T-cell (primary cell): Measurements from ENCODE around the gene RAB23. TPM values are rescaled to one million over a fixed set of nuclear protein-coding genes. Genes with fewer than 3 reads are reported as not detected.

Source experiments
- ATAC-seq, 4 experiments: fragments of 200-7000 bp in 3 of 4; fragments of 150-1000 bp in 1 of 4; cut with Tn5 transposase; replicated peaks in 1 of 4; 1 replicate in 3 of 4; 2 replicates in 1 of 4; pipeline ENCODE4 v1.10.0; 2021; ENCODE audit warnings: moderate library complexity in 3 of 4, mild to moderate bottlenecking in 2 of 4, moderate number of reproducible peaks in 1 of 4
- CTCF ChIA-PET, 2 donors: fragments of 300-600 bp; sonication (Branson Sonifier 250); formaldehyde crosslinking; loops; one replicate each; lab custom pipeline; 2022; ENCODE audit warnings: antibody characterized with exemption in 2 of 2; lab: Charles Lee
- POLR2A ChIA-PET, 2 donors: fragments of 300-600 bp; sonication (Branson Sonifier 250); formaldehyde crosslinking; loops; one replicate each; lab custom pipeline; 2022; ENCODE audit warnings: antibody characterized with exemption in 2 of 2; lab: Charles Lee
- DNase-seq, 35 experiments: peaks; one replicate each; pipeline versions ENCODE4 v3.0.0 to v3.0.0-alpha.2; 2013 to 2023
- H3K27ac ChIP-seq: one replicate; pipeline ENCODE4 v1.5.1; 2013; ENCODE audit warnings: low read length
- H3K27me3 ChIP-seq, 2 experiments: replicated peaks in 1 of 2; 1 replicate in 1 of 2; 2 replicates in 1 of 2; pipeline versions ENCODE4 v1.6.1 to v1.7.0; 2013; ENCODE audit warnings: low read length in 1 of 2, mixed read lengths in 1 of 2; ENCODE audit not compliant: control insufficient read depth in 2 of 2, insufficient read depth in 2 of 2; ENCODE audit errors: extremely low read depth in 1 of 2
- H3K36me3 ChIP-seq, 2 donors: 1 replicate in 1 of 2; 2 replicates in 1 of 2; pipeline versions ENCODE4 v1.6.1 to v1.7.0; 2013; ENCODE audit warnings: low read length in 1 of 2; ENCODE audit not compliant: control insufficient read depth in 2 of 2, insufficient read depth in 1 of 2; ENCODE audit errors: extremely low read depth in 1 of 2
- H3K4me1 ChIP-seq, 2 experiments: 1 replicate in 1 of 2; 2 replicates in 1 of 2; pipeline versions ENCODE4 v1.6.1 to v1.7.0; 2013; ENCODE audit warnings: low read length in 2 of 2, mixed read lengths in 1 of 2; ENCODE audit not compliant: insufficient read depth in 2 of 2, control insufficient read depth in 1 of 2; ENCODE audit errors: extremely low read depth in 1 of 2
- H3K4me3 ChIP-seq, 2 donors: 1 replicate in 1 of 2; 2 replicates in 1 of 2; pipeline versions ENCODE4 v1.5.1 to v1.7.0; 2013; ENCODE audit warnings: mild to moderate bottlenecking in 2 of 2, low read length in 1 of 2, moderate library complexity in 1 of 2; ENCODE audit not compliant: control insufficient read depth in 1 of 2; ENCODE audit errors: extremely low read depth in 1 of 2
- H3K9me3 ChIP-seq: 2 replicates; pipeline ENCODE4 v1.7.0; 2013
- H3K27ac Mint-ChIP-seq, 2 donors: one replicate each; pipeline ENCODE4 v1.8.0; 2020 to 2021; ENCODE audit warnings: mild to moderate bottlenecking in 2 of 2, mixed read lengths in 2 of 2
- H3K27me3 Mint-ChIP-seq, 2 donors: one replicate each; pipeline ENCODE4 v1.8.0; 2021 to 2022; ENCODE audit warnings: mixed read lengths in 2 of 2
- H3K36me3 Mint-ChIP-seq: one replicate; pipeline ENCODE4 v1.8.0; 2021; ENCODE audit warnings: mixed read lengths
- H3K4me1 Mint-ChIP-seq, 3 donors: one replicate each; pipeline ENCODE4 v1.8.0; 2020 to 2022; ENCODE audit warnings: mixed read lengths in 3 of 3, mild to moderate bottlenecking in 1 of 3
- H3K4me3 Mint-ChIP-seq, 3 donors: one replicate each; pipeline ENCODE4 v1.8.0; 2020 to 2022; ENCODE audit warnings: mild to moderate bottlenecking in 3 of 3, mixed read lengths in 3 of 3, moderate library complexity in 3 of 3
- H3K9me3 Mint-ChIP-seq, 3 donors: one replicate each; pipeline ENCODE4 v1.8.0; 2020 to 2022; ENCODE audit warnings: mixed read lengths in 3 of 3
- WGBS: methylation state at CpG from one replicate; pipeline ENCODE4 v1.1.5; 2013; ENCODE audit warnings: missing lambda C conversion rate; ENCODE audit not compliant: insufficient coverage; 5-methylcytosine and 5-hydroxymethylcytosine counted together
- total RNA-seq, 35 experiments: library from RNA in 6 of 35; stranded (reverse) in 6 of 35; fragments of 120-200 nt in 1 of 35; gene quantifications; one replicate each; pipeline versions ENCODE4 v1.2.1 to v1.2.4 and lab custom pipeline; 2013 to 2026

The RAB23 gene
- total RNA-seq, 5 donors from 2014 or later (not counting 1 experiment from before 2014, with no cell fraction given): 0.23 to 1.6 (median 0.82) TPM

GRCh38 chr6:57183336-57183735 is 38.8 kb downstream of the RAB23 start:
- no peaks in the 10 kb centered on the region for H3K9me3 ChIP-seq
- no peak overlapping the region for H3K4me3 ChIP-seq
- WGBS: no CpG with 5 or more reads among the region's 2 CpGs
- Mint-ChIP-seq H3K27me3 (no peaks in the 10 kb centered on the region), H3K27ac (no peak overlapping the region), H3K36me3 (peaks cover 23% of the 10 kb centered on the region), H3K4me3 (no peak overlapping the region), H3K9me3 (no peaks in the 10 kb centered on the region), H3K4me1 (peaks cover 1 to 5% (median 2%) of the 10 kb centered on the region in 3 donors)
- POLR2A ChIA-PET: interaction anchor here in 1 of 2 donors (1.0 kb wide), 1 partner anchor 11 kb away, joined by 3 read pairs; the partner anchor contains the start of gene BAG2
- DNase-seq (no peak), ATAC-seq (no peak)
- H3K4me1 ChIP-seq: no peaks in the 10 kb centered on the region
- peaks cover 0 to 16% of the 10 kb centered on the region in 2 donors for H3K36me3 ChIP-seq
- CTCF ChIA-PET: interaction anchor here (0.6 to 0.7 kb wide), 3 partner anchors 15 to 280 kb away, joined by 3 to 4 read pairs (median 4); no protein-coding TSS in a partner anchor
- H3K27me3 ChIP-seq: no peaks in the 10 kb centered on the region
- no peak overlapping the region for H3K27ac ChIP-seq

DNA sequence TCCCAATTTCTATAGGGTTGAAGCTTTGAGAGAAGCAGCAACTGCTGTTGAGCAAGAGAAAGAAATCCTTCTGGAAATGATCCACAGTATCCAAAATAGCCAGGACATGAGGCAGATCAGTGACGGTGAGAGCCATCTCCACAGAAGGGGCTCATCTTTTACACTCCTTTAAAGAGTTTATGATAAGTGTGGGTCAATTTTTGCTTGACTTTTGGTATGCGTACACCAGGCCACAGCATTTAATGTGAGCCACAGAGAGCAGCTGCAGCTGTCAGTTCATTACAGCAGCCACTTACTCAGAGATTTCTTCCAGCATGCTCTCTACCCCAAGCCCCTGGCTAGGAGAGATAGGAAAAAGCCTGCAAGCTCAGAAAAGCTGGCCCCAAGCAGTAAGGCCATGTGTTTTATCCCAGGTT is 40.1 kb downstream of the RAB23 start:
- ChIA-PET CTCF (no interaction called here), POLR2A (interaction anchor here in 1 of 2 donors (0.6 kb wide), 1 partner anchor 79 kb away, joined by 3 read pairs; no protein-coding TSS in a partner anchor)
- H3K4me1 ChIP-seq: no peaks in the 10 kb centered on the region
- H3K4me3 Mint-ChIP-seq: no peak overlapping the region
- WGBS: 100% methylated on average over 1 of the region's 2 CpGs
- no peak overlapping the region for H3K27ac Mint-ChIP-seq
- no peak for ATAC-seq
- H3K4me1 Mint-ChIP-seq: peaks cover 0 to 13% (median 5%) of the 10 kb centered on the region in 3 donors
- no peak for DNase-seq
- peaks cover 23% of the 10 kb centered on the region for H3K36me3 Mint-ChIP-seq
- no peaks in the 10 kb centered on the region for H3K9me3 Mint-ChIP-seq
- no peak overlapping the region for H3K4me3 ChIP-seq
- no peaks in the 10 kb centered on the region for H3K27me3 ChIP-seq
- no peaks in the 10 kb centered on the region for H3K27me3 Mint-ChIP-seq
- H3K9me3 ChIP-seq: no peaks in the 10 kb centered on the region
- H3K36me3 ChIP-seq: peaks cover 0 to 16% of the 10 kb centered on the region in 2 donors
- H3K27ac ChIP-seq: no peak overlapping the region

DNA sequence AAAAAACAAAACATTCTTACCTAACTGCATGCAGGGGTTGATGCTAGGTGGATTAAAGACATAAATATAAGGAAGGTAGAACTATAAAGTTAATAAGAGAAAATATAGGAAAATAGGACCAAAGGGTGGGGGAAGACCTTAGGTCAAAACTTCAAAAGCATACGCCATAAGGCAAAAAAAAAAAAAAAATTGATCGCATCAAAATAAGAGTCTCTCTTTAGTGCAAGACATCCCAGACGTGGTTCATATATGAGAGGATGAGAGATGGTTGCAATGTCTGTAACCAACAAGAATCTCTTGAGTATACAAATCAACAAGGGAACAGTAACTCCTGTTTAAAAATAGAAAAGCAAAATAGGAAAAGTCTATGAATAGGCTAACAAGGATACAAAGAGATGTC is 41.5 kb downstream of the RAB23 start:
- no CpG with 5 or more reads among the region's 3 CpGs for WGBS
- ATAC-seq (no peak), DNase-seq (no peak)
- H3K36me3 ChIP-seq: peaks cover 0 to 16% of the 10 kb centered on the region in 2 donors
- H3K9me3 Mint-ChIP-seq: no peaks in the 10 kb centered on the region
- no peak overlapping the region for H3K4me3 ChIP-seq
- peak overlapping the region in 1 of 2 donors; percentile 19 for H3K27ac Mint-ChIP-seq
- peaks cover 18% of the 10 kb centered on the region for H3K36me3 Mint-ChIP-seq
- H3K27me3 ChIP-seq: no peaks in the 10 kb centered on the region
- ChIA-PET CTCF (no interaction called here), POLR2A (no interaction called here)
- H3K9me3 ChIP-seq: no peaks in the 10 kb centered on the region
- H3K27me3 Mint-ChIP-seq: no peaks in the 10 kb centered on the region
- H3K4me1 Mint-ChIP-seq: peaks cover 2 to 24% (median 14%) of the 10 kb centered on the region in 3 donors
- no peaks in the 10 kb centered on the region for H3K4me1 ChIP-seq
- H3K27ac ChIP-seq: no peak overlapping the region
- no peak overlapping the region for H3K4me3 Mint-ChIP-seq

GRCh38 chr6:57177545-57178265 is 44.4 kb downstream of the RAB23 start:
- Histone ChIP-seq H3K27me3 (no peaks in the 10 kb centered on the region), H3K4me3 (no peak overlapping the region), H3K36me3 (peaks cover 0 to 6% of the 10 kb centered on the region in 2 donors), H3K9me3 (no peaks in the 10 kb centered on the region), H3K4me1 (peaks cover 0 to 4% of the 10 kb centered on the region in 2 experiments), H3K27ac (no peak overlapping the region)
- peaks cover 7% of the 10 kb centered on the region for H3K36me3 Mint-ChIP-seq
- no peak for ATAC-seq
- no peak for DNase-seq
- POLR2A ChIA-PET: no interaction called here
- H3K4me1 Mint-ChIP-seq: peaks cover 28 to 49% (median 39%) of the 10 kb centered on the region in 3 donors
- H3K27ac Mint-ChIP-seq: no peak overlapping the region
- H3K27me3 Mint-ChIP-seq: no peaks in the 10 kb centered on the region
- H3K9me3 Mint-ChIP-seq: no peaks in the 10 kb centered on the region
- whole genome bisulfite sequencing: 96% methylated on average over 6 of the region's 11 CpGs
- H3K4me3 Mint-ChIP-seq: no peak overlapping the region
- CTCF ChIA-PET: no interaction called here

- Mint-ChIP-seq H3K4me3 (no peak overlapping the region), H3K27ac (peak overlapping the region in 1 of 2 donors; percentile 91)
These were observed 47.6 kb downstream of the RAB23 start for GRCh38 chr6:57174511-57174907.

DNA sequence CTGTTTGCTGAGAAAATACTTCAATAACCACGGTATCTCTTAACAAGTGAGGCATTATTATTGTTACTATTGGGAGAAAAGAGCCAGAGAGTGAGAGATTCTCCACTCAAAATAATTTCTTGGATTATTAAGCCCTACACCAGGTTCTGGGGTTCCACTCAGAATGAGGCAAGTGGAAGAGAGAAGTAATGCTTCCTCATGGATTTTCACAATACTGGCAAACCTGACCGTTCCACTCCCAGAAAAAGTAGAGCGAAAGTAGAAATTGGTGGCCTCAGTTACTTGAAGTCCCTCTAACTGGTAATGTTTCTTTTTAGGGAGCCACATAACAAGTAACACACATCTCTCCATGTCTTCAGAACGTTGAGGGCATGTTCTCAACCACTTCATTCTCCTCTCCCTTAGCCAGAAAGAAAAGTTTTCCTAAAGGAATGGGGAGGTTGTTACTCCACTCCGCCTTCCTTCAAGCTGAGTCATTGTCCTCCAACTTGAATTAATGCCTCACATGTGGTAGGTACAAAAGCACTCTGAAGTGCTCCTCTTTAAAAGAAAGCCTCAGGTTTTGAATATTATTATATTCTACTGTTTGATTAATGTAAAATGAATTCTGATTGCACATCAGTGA is 48.1 kb downstream of the RAB23 start:
- no peaks in the 10 kb centered on the region for H3K27me3 Mint-ChIP-seq
- no peaks in the 10 kb centered on the region for H3K9me3 Mint-ChIP-seq
- peak overlapping the region; percentile 79 to 91 for H3K27ac Mint-ChIP-seq
- peaks cover 50 to 58% (median 53%) of the 10 kb centered on the region in 3 donors for H3K4me1 Mint-ChIP-seq
- Histone ChIP-seq H3K36me3 (no peaks in the 10 kb centered on the region), H3K27ac (no peak overlapping the region), H3K4me1 (peaks cover 6 to 8% of the 10 kb centered on the region in 2 experiments), H3K4me3 (no peak overlapping the region), H3K27me3 (no peaks in the 10 kb centered on the region), H3K9me3 (no peaks in the 10 kb centered on the region)
- WGBS: 100% methylated on average over 1 of the region's 5 CpGs
- ATAC-seq (no peak), DNase-seq (no peak)
- ChIA-PET CTCF (no interaction called here), POLR2A (no interaction called here)
- no peaks in the 10 kb centered on the region for H3K36me3 Mint-ChIP-seq
- H3K4me3 Mint-ChIP-seq: peak overlapping the region; percentile 86 to 90 (median 88)

More at GRCh38 chr6:57174511-57174907, 47.6 kb downstream of the RAB23 start:
- Histone ChIP-seq H3K36me3 (no peaks in the 10 kb centered on the region), H3K27me3 (no peaks in the 10 kb centered on the region), H3K27ac (no peak overlapping the region), H3K4me1 (peaks cover 6 to 8% of the 10 kb centered on the region in 2 experiments), H3K4me3 (no peak overlapping the region), H3K9me3 (no peaks in the 10 kb centered on the region)
- no peaks in the 10 kb centered on the region for H3K27me3 Mint-ChIP-seq
- no peaks in the 10 kb centered on the region for H3K36me3 Mint-ChIP-seq
- no peaks in the 10 kb centered on the region for H3K9me3 Mint-ChIP-seq
- DNase-seq (no peak), ATAC-seq (no peak)
- WGBS: no CpG with 5 or more reads among the region's 3 CpGs
- POLR2A ChIA-PET: no interaction called here
- H3K4me1 Mint-ChIP-seq: peaks cover 50 to 61% (median 53%) of the 10 kb centered on the region in 3 donors
- CTCF ChIA-PET: no interaction called here
